Germinal center (tissue), 1 donor: ENCODE results near the gene SLC35G3.
"Not testable (repeated sequence)": the region's sequence is repeated elsewhere in the genome, so short reads cannot be mapped to it uniquely, and the experiment has no call there.

Source experiments
- DNase-seq: peaks from one replicate; pipeline ENCODE4 v3.0.0; 2012; ENCODE audit warnings: mixed read lengths, low spot score

Gene SLC35G3

GRCh38 chr17:35210741-35211140 is 16.5 kb upstream of the SLC35G3 start:
- DNase-seq = no peak

GRCh38 chr17:35202582-35202981 is 8.4 kb upstream of the SLC35G3 start:
- not testable (repeated sequence) for DNase-seq

GRCh38 chr17:35195062-35195461 is 869 bp upstream of the SLC35G3 start:
- not testable (repeated sequence) for DNase-seq

DNA sequence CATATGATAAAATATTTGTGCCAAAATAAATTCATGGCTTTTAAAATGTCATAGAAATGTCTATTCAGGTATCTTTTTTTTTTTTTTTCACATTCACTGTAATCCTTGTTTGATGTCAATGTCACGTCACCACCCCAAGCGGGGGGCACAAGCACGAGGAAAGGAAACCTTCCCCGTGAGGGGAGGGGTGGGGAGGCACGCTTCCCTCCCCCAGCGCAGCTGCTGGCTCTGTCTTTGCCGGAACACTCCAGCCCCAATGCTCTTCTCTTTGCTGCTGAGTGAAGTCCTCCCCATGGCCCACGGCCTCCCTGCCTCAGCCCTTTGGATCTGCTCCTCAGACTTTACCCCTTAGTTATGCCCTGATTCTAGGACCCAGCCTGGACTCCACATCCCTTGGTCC is 1.5 kb downstream of the SLC35G3 start:
- DNase-seq = no peak

GRCh38 chr17:35191001-35191695 is 3.0 kb downstream of the SLC35G3 start:
- no peak for DNase-seq

DNA sequence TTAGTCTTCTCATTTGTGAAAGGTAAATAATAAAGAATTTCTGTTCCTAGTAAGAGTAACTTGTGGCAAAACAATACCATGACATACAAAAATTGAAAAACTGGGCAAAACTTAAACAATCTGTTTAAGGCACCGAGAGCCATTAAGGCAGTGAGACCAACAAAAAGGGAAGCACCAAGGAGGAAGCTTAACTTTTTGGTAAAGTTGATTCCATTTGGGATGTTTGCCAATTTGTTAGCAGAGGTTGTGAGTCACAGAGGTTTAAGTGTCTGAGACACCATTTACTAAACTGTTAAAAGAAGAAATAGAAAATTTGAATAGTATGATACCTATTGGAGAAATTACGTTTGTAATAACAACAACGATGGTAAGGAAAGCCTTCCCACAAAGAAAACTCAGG is 4.9 kb downstream of the SLC35G3 start:
- DNase-seq = no peak

- DNase-seq = no peak
Measured at GRCh38 chr17:35188111-35188510, 6.1 kb downstream of the SLC35G3 start.

DNA sequence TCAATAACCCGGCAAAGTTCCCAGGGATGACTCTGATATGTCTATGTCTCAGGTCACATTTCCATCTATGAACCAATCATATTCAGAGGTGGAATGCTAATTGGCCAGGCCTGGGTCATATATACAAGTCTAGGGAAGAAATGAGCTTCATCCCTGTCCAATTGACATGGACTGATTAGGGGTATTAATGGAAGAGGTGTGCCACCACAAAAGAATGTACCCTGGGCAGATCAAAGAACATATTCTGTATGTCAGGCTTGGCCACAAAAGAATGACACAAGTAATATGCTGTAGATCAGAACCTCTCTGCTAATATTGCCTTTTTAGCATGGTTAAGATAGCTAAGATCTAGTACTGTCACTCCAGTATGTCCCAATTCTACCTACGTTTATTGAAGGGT is 6.7 kb downstream of the SLC35G3 start:
- DNase-seq = no peak

DNA sequence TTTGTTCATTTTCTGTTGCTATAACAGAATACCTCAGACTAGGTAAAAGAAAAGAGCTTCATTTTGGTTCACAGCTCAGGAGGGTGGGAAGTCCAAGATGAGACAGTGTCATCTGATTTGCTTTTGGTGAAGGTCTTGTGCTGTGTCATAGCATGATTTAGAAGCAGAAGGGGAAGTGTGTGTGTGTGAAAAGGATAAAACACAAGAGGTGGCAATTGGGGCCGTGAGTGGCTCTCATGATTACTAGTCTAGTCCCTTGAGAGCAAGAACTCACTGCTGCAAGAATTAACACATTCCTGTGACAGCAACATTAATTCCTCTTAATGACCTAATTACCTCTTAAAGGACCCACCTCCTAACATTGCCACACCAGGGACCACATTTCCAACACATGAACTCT is 8.3 kb downstream of the SLC35G3 start:
- no peak for DNase-seq

GRCh38 chr17:35184274-35184673 is 9.9 kb downstream of the SLC35G3 start:
- no peak for DNase-seq

DNA sequence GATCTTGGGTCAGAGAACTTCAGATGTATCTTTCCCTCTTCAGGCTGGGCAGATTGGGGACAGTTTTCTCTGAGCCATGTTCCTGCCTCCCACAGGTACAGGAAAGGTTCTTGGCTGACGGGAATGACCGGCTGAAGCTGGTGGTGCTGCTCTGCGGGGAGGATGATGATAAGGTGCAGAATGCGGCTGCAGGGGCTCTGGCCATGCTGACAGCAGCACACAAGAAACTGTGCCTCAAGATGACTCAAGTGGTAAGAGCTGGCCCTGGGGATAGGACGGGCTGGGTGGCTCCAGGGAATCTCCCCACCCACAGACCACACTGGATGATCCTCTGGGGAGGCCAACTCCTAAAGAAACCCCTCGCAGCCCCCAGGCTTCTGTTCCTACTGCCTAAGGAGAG is 10.9 kb downstream of the SLC35G3 start:
- no peak for DNase-seq

DNA sequence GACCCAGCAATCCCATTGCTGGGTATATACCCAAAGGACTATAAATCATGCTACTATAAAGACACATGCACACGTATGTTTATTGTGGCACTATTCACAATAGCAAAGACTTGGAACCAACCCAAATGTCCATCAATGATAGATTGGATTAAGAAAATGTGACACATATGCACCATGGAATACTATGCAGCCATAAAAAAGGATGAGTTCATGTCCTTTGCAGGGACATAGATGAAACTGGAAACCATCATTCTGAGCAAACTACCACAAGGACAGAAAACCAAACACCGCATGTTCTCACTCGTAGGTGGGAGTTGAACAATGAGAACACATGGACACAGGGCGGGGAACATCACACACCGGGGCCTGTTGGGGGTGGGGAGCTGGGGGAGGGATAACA is 14.8 kb downstream of the SLC35G3 start:
- not testable (repeated sequence) for DNase-seq

- DNase-seq = no peak
Measured at GRCh38 chr17:35176897-35177296, 17.3 kb downstream of the SLC35G3 start.

GRCh38 chr17:35175638-35176415 is 18.4 kb downstream of the SLC35G3 start:
- no peak for DNase-seq

DNA sequence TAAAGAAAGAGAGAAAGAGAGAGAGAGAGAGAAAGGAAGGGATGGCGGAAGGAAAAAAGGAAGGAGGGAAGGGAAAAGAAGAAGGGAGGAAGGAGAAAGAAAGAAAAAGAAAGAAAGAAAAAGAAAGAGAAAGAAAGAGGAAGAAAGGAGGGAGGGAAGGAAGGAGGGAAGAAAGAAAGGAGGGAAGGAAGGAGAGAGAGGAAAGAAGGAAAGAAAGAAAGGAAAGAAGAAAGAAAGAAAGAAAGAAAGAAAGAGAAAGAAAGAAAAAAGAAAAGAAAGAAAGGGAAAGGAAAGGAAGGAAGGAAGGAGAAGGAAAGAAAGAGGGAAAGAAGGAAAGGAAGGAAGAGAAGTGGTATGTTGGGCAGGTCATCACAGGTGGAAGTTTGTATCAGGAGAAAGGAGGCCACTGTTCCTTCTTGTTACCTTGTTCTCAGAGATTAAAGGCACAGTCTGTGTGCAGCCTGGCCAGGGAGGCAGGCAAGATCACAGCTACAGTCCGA is 19.3 kb downstream of the SLC35G3 start:
- DNase-seq = no peak

- DNase-seq = not testable (repeated sequence)
Measured at GRCh38 chr17:35172321-35172720, 21.9 kb downstream of the SLC35G3 start.

GRCh38 chr17:35171834-35172233 is 22.4 kb downstream of the SLC35G3 start:
- no peak for DNase-seq

- no peak for DNase-seq
Measured at GRCh38 chr17:35170968-35171771, 23.0 kb downstream of the SLC35G3 start.

DNA sequence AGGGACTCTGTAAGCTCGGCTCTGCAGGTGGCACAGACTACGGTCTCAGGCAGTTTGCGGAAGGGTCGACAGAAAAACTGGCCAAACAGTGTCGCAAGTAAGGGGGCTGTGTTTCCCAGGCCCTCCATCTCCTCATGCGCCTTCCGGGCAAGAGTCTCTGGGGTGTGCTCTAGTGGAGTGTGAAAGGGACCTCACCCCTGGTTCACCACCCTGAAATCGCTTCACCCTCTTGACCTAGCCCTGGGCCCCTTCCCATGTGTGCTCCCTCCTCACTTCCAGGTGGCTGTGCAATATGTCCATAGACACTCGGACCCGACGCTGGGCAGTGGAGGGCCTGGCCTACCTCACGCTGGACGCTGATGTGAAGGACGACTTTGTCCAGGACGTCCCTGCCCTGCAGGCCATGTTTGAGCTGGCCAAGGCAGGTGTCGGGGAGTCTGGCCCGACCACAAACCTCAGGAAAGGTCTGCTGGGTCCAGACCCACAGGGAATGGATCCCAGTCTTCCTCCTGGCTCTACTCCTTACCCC is 24.3 kb downstream of the SLC35G3 start:
- DNase-seq = no peak

- DNase-seq = no peak
Measured at GRCh38 chr17:35167666-35168065, 26.5 kb downstream of the SLC35G3 start.

DNA sequence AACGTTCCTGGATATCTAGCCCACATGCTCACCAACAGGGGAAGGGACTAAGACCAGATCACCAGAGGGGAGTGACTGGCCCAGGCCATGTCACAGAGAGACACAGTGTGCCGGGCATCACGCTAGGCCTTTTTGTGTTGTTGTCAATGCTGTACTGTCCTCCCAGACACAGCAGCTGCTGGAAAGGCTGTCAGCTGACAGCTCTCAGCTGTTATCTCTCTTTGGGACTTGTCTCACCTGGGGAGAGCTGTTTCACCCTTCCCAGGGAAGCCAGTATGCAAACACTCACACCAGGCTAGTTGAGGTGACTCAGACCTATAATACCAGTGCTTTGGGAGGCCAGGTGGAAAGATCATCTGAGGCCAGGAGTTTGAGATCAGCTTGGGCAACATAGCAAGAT is 27.1 kb downstream of the SLC35G3 start:
- DNase-seq = no peak

- no peak for DNase-seq
Measured at GRCh38 chr17:35166526-35166925, 27.7 kb downstream of the SLC35G3 start.
